Smooth muscle cell (in vitro differentiated cells): ENCODE measurements around the gene LRRIQ1. TPM values are rescaled to one million over a fixed set of nuclear protein-coding genes. Genes with fewer than 3 reads are reported as not detected.

Experiments
- DNase-seq: peaks from one replicate; lab custom pipeline; 2025; ENCODE audit not compliant: unreplicated experiment; lab: John Stamatoyannopoulos, UW
- H2AFZ ChIP-seq: fragments of 200-600 bp; sonication (generic); 2 replicates; pipeline ENCODE4 v1.6.0; 2016; ENCODE audit warnings: antibody characterized with exemption, low read depth, mild to moderate bottlenecking
- H3F3A ChIP-seq: fragments of 200-600 bp; sonication (generic); 2 replicates; pipeline ENCODE4 v1.6.0; 2017; ENCODE audit warnings: antibody characterized with exemption, low read depth
- H3K27ac ChIP-seq: fragments of 200-600 bp; sonication (generic); 2 replicates; pipeline ENCODE4 v1.5.1; 2016; ENCODE audit warnings: low read depth, mild to moderate bottlenecking
- H3K27me3 ChIP-seq: fragments of 200-600 bp; sonication (generic); 2 replicates; pipeline ENCODE4 v1.6.1; 2016; ENCODE audit warnings: low read depth, mild to moderate bottlenecking
- H3K36me3 ChIP-seq: fragments of 200-600 bp; sonication (generic); 2 replicates; pipeline ENCODE4 v1.5.1; 2016; ENCODE audit warnings: low read depth
- H3K4me1 ChIP-seq: fragments of 200-600 bp; sonication (generic); 2 replicates; pipeline ENCODE4 v1.5.1; 2016; ENCODE audit warnings: low read depth
- H3K4me2 ChIP-seq: fragments of 200-600 bp; sonication (generic); 2 replicates; pipeline ENCODE4 v1.6.0; 2016; ENCODE audit warnings: mild to moderate bottlenecking
- H3K4me3 ChIP-seq: fragments of 200-600 bp; sonication (generic); 2 replicates; pipeline ENCODE4 v1.5.1; 2016; ENCODE audit warnings: mild to moderate bottlenecking
- H3K79me2 ChIP-seq: fragments of 200-600 bp; sonication (generic); 2 replicates; pipeline ENCODE4 v1.6.0; 2016; ENCODE audit warnings: low read depth, mild to moderate bottlenecking
- H3K9ac ChIP-seq: fragments of 200-600 bp; sonication (generic); 2 replicates; pipeline ENCODE4 v1.6.0; 2016; ENCODE audit warnings: low read depth
- H3K9me3 ChIP-seq: fragments of 200-600 bp; sonication (generic); replicated peaks from 2 replicates; pipeline ENCODE4 v1.5.1; 2016; ENCODE audit warnings: low read depth
- H4K20me1 ChIP-seq: fragments of 200-600 bp; sonication (generic); 2 replicates; pipeline ENCODE4 v1.6.0; 2016; ENCODE audit warnings: low read depth
- CTCF ChIP-seq: fragments of 200-600 bp; sonication (generic); IDR thresholded peaks from 2 replicates; pipeline ENCODE4 v1.5.1; 2017; ENCODE audit warnings: borderline replicate concordance, mild to moderate bottlenecking, antibody characterized with exemption; ENCODE audit not compliant: insufficient read depth, poor library complexity, severe bottlenecking
- WGBS: methylation state at CpG from one replicate; pipeline ENCODE4 v1.1.7; 2016; ENCODE audit warnings: low lambda C conversion rate; 5-methylcytosine and 5-hydroxymethylcytosine counted together
- polyA plus RNA-seq: library from polyadenylated mRNA; unstranded; fragments of >200 nt; fragmentation: Nextera tagmentation; extraction: Ambion mirVana; gene quantifications from 2 replicates; pipeline ENCODE4 v1.2.1, GENCODE V29; 2016
- total RNA-seq: library from RNA; depleted of rRNA; stranded (reverse); fragments of >200 nt; gene quantifications from 2 replicates; pipeline ENCODE4 v1.2.3, GENCODE V29; 2014

The LRRIQ1 gene
- total and polyA plus RNA-seq, 2 experiments from 2014 or later: 1.3 TPM

GRCh38 chr12:85043829-85044228 lies 7.7 kb downstream of the LRRIQ1 start:
- no peak for DNase-seq

DNA sequence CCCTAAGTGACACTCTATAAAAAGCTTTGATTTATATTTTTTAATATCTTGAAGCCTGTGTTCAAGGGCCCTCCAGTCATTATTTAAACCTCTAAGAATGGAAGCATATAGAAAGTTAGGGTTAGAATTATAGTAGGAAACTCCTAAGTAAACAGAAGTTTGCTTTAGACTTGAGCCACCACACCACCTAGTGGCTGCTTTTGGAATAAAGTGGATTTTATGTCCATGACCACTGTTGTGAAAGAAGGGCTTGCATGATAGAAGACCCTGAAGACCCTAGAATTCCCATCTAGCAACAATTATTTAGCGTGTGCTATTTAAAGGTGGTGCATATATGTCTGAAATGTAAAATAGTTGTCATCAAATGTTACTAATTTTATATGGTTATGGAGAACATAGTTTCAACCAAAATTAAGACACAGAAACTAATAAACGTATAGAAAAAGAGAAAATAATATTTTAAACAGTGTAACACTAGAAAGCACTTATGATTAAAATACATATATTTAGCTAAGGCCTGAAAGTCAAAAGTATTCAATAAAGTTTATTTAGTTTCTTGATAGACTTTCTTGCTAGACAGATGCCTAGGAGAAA lies 21.3 kb downstream of the LRRIQ1 start:
- Histone ChIP-seq H3K79me2 (no peaks in the 10 kb centered on the region), H4K20me1 (no peaks in the 10 kb centered on the region), H2AFZ (no peak overlapping the region), H3K4me3 (no peak overlapping the region), H3K27ac (no peak overlapping the region), H3K9me3 (no peaks in the 10 kb centered on the region), H3K27me3 (no peaks in the 10 kb centered on the region), H3K4me2 (no peak overlapping the region), H3K9ac (no peak overlapping the region), H3F3A (no peaks in the 10 kb centered on the region), H3K36me3 (no peaks in the 10 kb centered on the region), H3K4me1 (no peaks in the 10 kb centered on the region)
- TF ChIP-seq CTCF: peak; percentile 84
- 51% methylated on average over 2 of the region's 2 CpGs for WGBS
- no peak for DNase-seq

More at GRCh38 chr12:85043829-85044228, 7.7 kb downstream of the LRRIQ1 start:
- Histone ChIP-seq H3K4me2 (no peak overlapping the region), H3K27me3 (no peaks in the 10 kb centered on the region), H3K27ac (no peak overlapping the region), H3K36me3 (no peaks in the 10 kb centered on the region), H3K79me2 (no peaks in the 10 kb centered on the region), H3K4me1 (no peaks in the 10 kb centered on the region), H2AFZ (no peak overlapping the region), H3K4me3 (no peak overlapping the region), H3K9ac (no peak overlapping the region), H4K20me1 (no peaks in the 10 kb centered on the region), H3F3A (no peaks in the 10 kb centered on the region), H3K9me3 (no peaks in the 10 kb centered on the region)
- no peak for TF ChIP-seq CTCF

- WGBS: 80% methylated on average over 3 of the region's 3 CpGs
- TF ChIP-seq CTCF: no peak
- H3K79me2 ChIP-seq: no peaks in the 10 kb centered on the region
- no peaks in the 10 kb centered on the region for H3F3A ChIP-seq
- no peak overlapping the region for H2AFZ ChIP-seq
- no peak overlapping the region for H3K4me3 ChIP-seq
- H3K27me3 ChIP-seq: no peaks in the 10 kb centered on the region
- no peak for DNase-seq
- no peak overlapping the region for H3K9ac ChIP-seq
- no peaks in the 10 kb centered on the region for H3K9me3 ChIP-seq
- H3K36me3 ChIP-seq: no peaks in the 10 kb centered on the region
- no peak overlapping the region for H3K4me2 ChIP-seq
- no peaks in the 10 kb centered on the region for H4K20me1 ChIP-seq
- no peak overlapping the region for H3K27ac ChIP-seq
- H3K4me1 ChIP-seq: no peaks in the 10 kb centered on the region
Measured at GRCh38 chr12:85058339-85058738, 22.2 kb downstream of the LRRIQ1 start.

DNA sequence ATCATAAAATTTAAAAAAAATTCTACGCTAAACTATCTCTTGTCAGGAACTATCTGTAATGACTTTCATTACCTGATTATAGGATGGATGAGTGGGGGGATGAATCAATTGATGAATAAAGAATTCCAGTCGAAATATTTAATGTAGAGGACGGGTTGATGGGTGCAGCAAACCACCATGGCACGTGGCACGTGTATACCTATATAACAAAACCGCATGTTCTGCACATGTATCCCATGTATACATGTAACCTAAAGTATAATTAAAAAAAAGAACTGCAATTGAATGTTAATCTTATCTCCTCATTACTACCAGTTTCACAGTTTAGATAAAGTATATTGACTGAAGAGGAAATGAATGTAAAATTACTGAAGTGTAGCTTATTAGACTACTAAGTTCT lies 23.4 kb downstream of the LRRIQ1 start:
- DNase-seq: no peak
- Histone ChIP-seq H3K79me2 (no peaks in the 10 kb centered on the region), H4K20me1 (no peaks in the 10 kb centered on the region), H3K4me2 (no peak overlapping the region), H3K4me1 (no peaks in the 10 kb centered on the region), H2AFZ (no peak overlapping the region), H3K27me3 (no peaks in the 10 kb centered on the region), H3K36me3 (no peaks in the 10 kb centered on the region), H3K9me3 (no peaks in the 10 kb centered on the region), H3K27ac (no peak overlapping the region), H3K9ac (no peak overlapping the region), H3F3A (no peaks in the 10 kb centered on the region), H3K4me3 (no peak overlapping the region)
- TF ChIP-seq CTCF: no peak
- WGBS: 69% methylated on average over 6 of the region's 6 CpGs
